ENCODE measurements around the gene CDH4. TPM values are rescaled to one million over a fixed set of nuclear protein-coding genes. Genes with fewer than 3 reads are reported as not detected.

CDH4 gene
- total RNA-seq, 1 donor from 2014 or later = 12.1 TPM

- Histone ChIP-seq H3K36me3 (ENCODE audit: control insufficient read depth, insufficient read depth, low read length) (no peaks in the 10 kb centered on the region), H3K27me3 (ENCODE audit: control insufficient read depth, insufficient read depth, low read length) (no peaks in the 10 kb centered on the region), H3K4me3 (ENCODE audit: low read depth, low read length) (no peak overlapping the region)
- DNase-seq (ENCODE audit: low read depth) (no peak), FAIRE-seq (no peak)
- TF ChIP-seq CTCF (IDR thresholded peaks at IDR 0.05; ENCODE audit: insufficient read depth, low read length, severe bottlenecking) = no peak
These were observed 603.2 kb downstream of the CDH4 start for GRCh38 chr20:61855286-61855685.

GRCh38 chr20:61856626-61857413 lies 604.8 kb downstream of the CDH4 start:
- no peak for FAIRE-seq
- H3K27me3 ChIP-seq (ENCODE audit: control insufficient read depth, insufficient read depth, low read length) = no peaks in the 10 kb centered on the region

GRCh38 chr20:61857414-61857775 lies 605.3 kb downstream of the CDH4 start:
- no peak for FAIRE-seq
- TF ChIP-seq CTCF (IDR thresholded peaks at IDR 0.05; ENCODE audit: insufficient read depth, low read length, severe bottlenecking) = no peak
- Histone ChIP-seq H3K27me3 (ENCODE audit: control insufficient read depth, insufficient read depth, low read length) (no peaks in the 10 kb centered on the region), H3K4me3 (ENCODE audit: low read depth, low read length) (no peak overlapping the region), H3K36me3 (ENCODE audit: control insufficient read depth, insufficient read depth, low read length) (no peaks in the 10 kb centered on the region)
- DNase-seq (ENCODE audit: low read depth) = no peak

More at GRCh38 chr20:61856626-61857413, 604.8 kb downstream of the CDH4 start:
- Histone ChIP-seq H3K4me3 (ENCODE audit: low read depth, low read length) (no peak overlapping the region), H3K36me3 (ENCODE audit: control insufficient read depth, insufficient read depth, low read length) (no peaks in the 10 kb centered on the region)
- DNase-seq (ENCODE audit: low read depth) = no peak
- TF ChIP-seq CTCF (IDR thresholded peaks at IDR 0.05; ENCODE audit: insufficient read depth, low read length, severe bottlenecking) = no peak

- Histone ChIP-seq H3K4me3 (ENCODE audit: low read depth, low read length) (no peak overlapping the region), H3K27me3 (ENCODE audit: control insufficient read depth, insufficient read depth, low read length) (no peaks in the 10 kb centered on the region), H3K36me3 (ENCODE audit: control insufficient read depth, insufficient read depth, low read length) (no peaks in the 10 kb centered on the region)
- FAIRE-seq = peak; percentile 97
- no peak for DNase-seq (ENCODE audit: low read depth)
- TF ChIP-seq CTCF (IDR thresholded peaks at IDR 0.05; ENCODE audit: insufficient read depth, low read length, severe bottlenecking) = no peak
These were observed 605.8 kb downstream of the CDH4 start for GRCh38 chr20:61857884-61858283.

GRCh38 chr20:61859767-61860166 lies 607.7 kb downstream of the CDH4 start:
- no peak for TF ChIP-seq CTCF (IDR thresholded peaks at IDR 0.05; ENCODE audit: insufficient read depth, low read length, severe bottlenecking)
- no peaks in the 10 kb centered on the region for H3K36me3 ChIP-seq (ENCODE audit: control insufficient read depth, insufficient read depth, low read length)
- no peaks in the 10 kb centered on the region for H3K27me3 ChIP-seq (ENCODE audit: control insufficient read depth, insufficient read depth, low read length)
- H3K4me3 ChIP-seq (ENCODE audit: low read depth, low read length) = no peak overlapping the region
- DNase-seq (ENCODE audit: low read depth) (no peak), FAIRE-seq (no peak)
